OCI-LY1 (cell line): ENCODE data around the gene PHACTR4.

Experiments
- H2AFZ ChIP-seq: fragments of 200-600 bp; sonication (generic), shearing (Covaris generic); 2 replicates; pipeline ENCODE4 v1.6.0; 2014; ENCODE audit warnings: antibody characterized with exemption, mild to moderate bottlenecking, low read length
- H3F3A ChIP-seq: fragments of 200-600 bp; sonication (generic), shearing (Covaris generic); 2 replicates; pipeline ENCODE4 v1.6.0; 2014; ENCODE audit warnings: mild to moderate bottlenecking, antibody characterized with exemption, low read length, moderate library complexity; ENCODE audit not compliant: insufficient read depth
- H3K27ac ChIP-seq: fragments of 200-600 bp; sonication (generic); 2 replicates; pipeline ENCODE4 v1.5.1; 2014; ENCODE audit warnings: low read length, mixed run types, mild to moderate bottlenecking, low read depth; ENCODE audit not compliant: poor library complexity, severe bottlenecking
- H3K27me3 ChIP-seq: fragments of 200-600 bp; sonication (generic); 2 replicates; pipeline ENCODE4 v1.6.0; 2014; ENCODE audit warnings: antibody characterized with exemption, mild to moderate bottlenecking, low read length, moderate library complexity; ENCODE audit not compliant: insufficient read depth
- H3K36me3 ChIP-seq: fragments of 200-600 bp; sonication (generic); 2 replicates; pipeline ENCODE4 v1.6.1; 2014; ENCODE audit warnings: mild to moderate bottlenecking, antibody characterized with exemption, low read length, moderate library complexity, mixed read lengths; ENCODE audit not compliant: insufficient read depth
- H3K4me1 ChIP-seq: fragments of 200-600 bp; sonication (generic); 2 replicates; pipeline ENCODE4 v1.5.1; 2014; ENCODE audit warnings: mild to moderate bottlenecking, low read length, moderate library complexity; ENCODE audit not compliant: insufficient read depth, severe bottlenecking
- H3K4me2 ChIP-seq: fragments of 200-600 bp; sonication (generic), shearing (Covaris generic); 2 replicates; pipeline ENCODE4 v1.6.1; 2014; ENCODE audit warnings: low read length
- H3K4me3 ChIP-seq: fragments of 200-600 bp; sonication (generic); 2 replicates; pipeline ENCODE4 v1.5.1; 2014; ENCODE audit warnings: low read length, low read depth, mild to moderate bottlenecking, mixed read lengths; ENCODE audit not compliant: poor library complexity, severe bottlenecking
- H3K79me2 ChIP-seq: fragments of 200-600 bp; shearing (Covaris generic); 2 replicates; pipeline ENCODE4 v1.6.1; 2016; ENCODE audit warnings: mixed run types, low read length, mixed read lengths; ENCODE audit not compliant: insufficient read depth
- H3K9ac ChIP-seq: fragments of 200-600 bp; sonication (generic), shearing (Covaris generic); 2 replicates; pipeline ENCODE4 v1.6.1; 2014; ENCODE audit warnings: mild to moderate bottlenecking, low read length, mixed read lengths
- H3K9me2 ChIP-seq: fragments of 200-600 bp; sonication (generic), shearing (Covaris generic); 2 replicates; pipeline ENCODE4 v1.6.1; 2014; ENCODE audit warnings: low read depth, mild to moderate bottlenecking, low read length, mixed read lengths
- H3K9me3 ChIP-seq: fragments of 200-600 bp; shearing (Covaris generic); 2 replicates; pipeline ENCODE4 v1.6.1; 2014; ENCODE audit warnings: low read length, mixed read lengths
- H4K20me1 ChIP-seq: fragments of 200-600 bp; sonication (generic), shearing (Covaris generic); 2 replicates; pipeline ENCODE4 v1.6.0; 2016; ENCODE audit warnings: mild to moderate bottlenecking, low read length; ENCODE audit not compliant: insufficient read depth
- EZH2 ChIP-seq: fragments of 200-600 bp; sonication (generic), shearing (Covaris generic); IDR thresholded peaks from 2 replicates; pipeline ENCODE4 v1.8.0; 2017; ENCODE audit warnings: borderline replicate concordance, mixed run types, mild to moderate bottlenecking, antibody characterized with exemption, low read length, moderate library complexity, mixed read lengths
- TF ChIP-seq, protein P1 (sequence below): fragments of 200-600 bp; sonication (generic), shearing (Covaris generic); IDR thresholded peaks from 2 replicates; pipeline ENCODE4 v1.5.1; 2017; ENCODE audit warnings: mild to moderate bottlenecking, antibody characterized with exemption, low read length, moderate library complexity, mixed read lengths

PHACTR4 gene

DNA sequence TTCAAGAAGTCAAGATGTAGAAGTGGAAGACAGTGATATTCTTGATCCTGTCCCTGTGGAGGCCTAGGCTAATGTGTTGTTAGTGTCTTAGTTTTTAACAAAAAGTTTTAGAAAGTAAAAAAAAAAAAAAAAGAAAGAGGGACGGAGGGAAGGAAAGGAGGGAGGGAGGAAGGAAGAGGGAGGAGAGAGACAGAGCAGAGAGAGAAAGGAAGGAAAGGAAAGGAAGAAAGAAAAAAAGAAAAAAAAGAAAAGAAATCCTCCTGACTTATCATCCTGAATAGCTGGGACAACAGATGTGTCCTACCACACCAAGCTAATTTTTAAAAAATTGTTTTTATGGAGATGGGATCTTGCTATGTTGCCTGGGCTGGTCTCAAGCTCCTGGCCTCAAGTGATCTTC, 24.6 kb downstream of the PHACTR4 start:
- no peak for TF ChIP-seq EZH2
- TF ChIP-seq, protein P1, sequence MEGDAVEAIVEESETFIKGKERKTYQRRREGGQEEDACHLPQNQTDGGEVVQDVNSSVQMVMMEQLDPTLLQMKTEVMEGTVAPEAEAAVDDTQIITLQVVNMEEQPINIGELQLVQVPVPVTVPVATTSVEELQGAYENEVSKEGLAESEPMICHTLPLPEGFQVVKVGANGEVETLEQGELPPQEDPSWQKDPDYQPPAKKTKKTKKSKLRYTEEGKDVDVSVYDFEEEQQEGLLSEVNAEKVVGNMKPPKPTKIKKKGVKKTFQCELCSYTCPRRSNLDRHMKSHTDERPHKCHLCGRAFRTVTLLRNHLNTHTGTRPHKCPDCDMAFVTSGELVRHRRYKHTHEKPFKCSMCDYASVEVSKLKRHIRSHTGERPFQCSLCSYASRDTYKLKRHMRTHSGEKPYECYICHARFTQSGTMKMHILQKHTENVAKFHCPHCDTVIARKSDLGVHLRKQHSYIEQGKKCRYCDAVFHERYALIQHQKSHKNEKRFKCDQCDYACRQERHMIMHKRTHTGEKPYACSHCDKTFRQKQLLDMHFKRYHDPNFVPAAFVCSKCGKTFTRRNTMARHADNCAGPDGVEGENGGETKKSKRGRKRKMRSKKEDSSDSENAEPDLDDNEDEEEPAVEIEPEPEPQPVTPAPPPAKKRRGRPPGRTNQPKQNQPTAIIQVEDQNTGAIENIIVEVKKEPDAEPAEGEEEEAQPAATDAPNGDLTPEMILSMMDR, result no peak
- no peak overlapping the region for H3K4me3 ChIP-seq
- H3F3A ChIP-seq, result no peaks in the 10 kb centered on the region
- peaks cover 3% of the 10 kb centered on the region; the same call in 1 of the 2 replicates for H3K79me2 ChIP-seq
- no peaks in the 10 kb centered on the region for H3K36me3 ChIP-seq
- no peaks in the 10 kb centered on the region for H3K9me3 ChIP-seq
- no peaks in the 10 kb centered on the region for H3K27me3 ChIP-seq
- no peak overlapping the region for H3K9ac ChIP-seq
- no peak overlapping the region for H3K27ac ChIP-seq
- no peaks in the 10 kb centered on the region for H3K4me1 ChIP-seq
- no peak overlapping the region for H3K4me2 ChIP-seq
- H4K20me1 ChIP-seq, result no peaks in the 10 kb centered on the region
- H2AFZ ChIP-seq, result no peak overlapping the region
- H3K9me2 ChIP-seq, result no peaks in the 10 kb centered on the region

DNA sequence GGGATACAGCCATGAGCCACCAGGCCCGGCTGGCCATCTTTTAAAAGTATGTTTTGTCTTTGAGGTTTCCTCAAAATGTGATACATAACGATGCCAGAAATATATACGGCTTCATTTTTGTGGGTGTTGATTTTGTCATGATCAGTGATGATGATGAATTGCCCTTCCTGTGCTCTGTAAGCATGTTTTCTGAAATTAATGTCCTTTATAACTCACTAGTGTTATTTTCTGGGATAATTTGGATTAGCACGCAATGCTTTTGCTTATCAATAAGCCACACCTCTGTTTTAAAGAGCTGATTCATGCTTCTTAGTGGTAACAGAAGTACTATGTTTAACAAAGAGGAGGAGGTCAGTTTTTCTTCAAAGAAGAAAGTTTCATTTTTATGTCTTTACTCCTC, 25.6 kb downstream of the PHACTR4 start:
- Histone ChIP-seq H3K4me1 (no peaks in the 10 kb centered on the region), H3K27ac (no peak overlapping the region), H3K9me3 (no peaks in the 10 kb centered on the region), H3K9ac (no peak overlapping the region), H3K79me2 (no peaks in the 10 kb centered on the region), H3K4me2 (no peak overlapping the region), H3K4me3 (no peak overlapping the region), H3K27me3 (no peaks in the 10 kb centered on the region), H4K20me1 (no peaks in the 10 kb centered on the region), H3K9me2 (no peaks in the 10 kb centered on the region), H2AFZ (no peak overlapping the region), H3K36me3 (no peaks in the 10 kb centered on the region), H3F3A (no peaks in the 10 kb centered on the region; the same call in 1 of the 2 replicates)
- TF ChIP-seq, protein P1, result no peak
- TF ChIP-seq EZH2, result no peak

- H3K9me3 ChIP-seq, result no peaks in the 10 kb centered on the region
- H3K9ac ChIP-seq, result no peak overlapping the region
- H3K4me3 ChIP-seq, result no peak overlapping the region
- H2AFZ ChIP-seq, result no peak overlapping the region
- TF ChIP-seq, protein P1, result no peak
- TF ChIP-seq EZH2, result no peak
- no peak overlapping the region for H3K4me2 ChIP-seq
- no peaks in the 10 kb centered on the region for H4K20me1 ChIP-seq
- no peaks in the 10 kb centered on the region for H3K27me3 ChIP-seq
- no peak overlapping the region for H3K27ac ChIP-seq
- H3K4me1 ChIP-seq, result peaks cover 5% of the 10 kb centered on the region
- no peaks in the 10 kb centered on the region for H3K36me3 ChIP-seq
- H3K79me2 ChIP-seq, result peaks cover 8% of the 10 kb centered on the region; the same call in 1 of the 2 replicates
- no peaks in the 10 kb centered on the region; the same call in 1 of the 2 replicates for H3F3A ChIP-seq
- H3K9me2 ChIP-seq, result no peaks in the 10 kb centered on the region
Measured at GRCh38 chr1:28401760-28402159, 32.2 kb downstream of the PHACTR4 start.
